Measurements from ENCODE around the gene SEBOX. TPM values are rescaled to one million over a fixed set of nuclear protein-coding genes. Genes with fewer than 3 reads are reported as not detected.
A peak's percentile ranks its signal among the peaks of the same experiment; 100 is the strongest.

The SEBOX gene
- total RNA-seq, 1 experiment from 2014 or later = not detected

- Histone ChIP-seq H3K27me3 (ENCODE audit: low read length) (no peaks in the 10 kb centered on the region), H3K9ac (ENCODE audit: low read length) (no peak overlapping the region), H3K27ac (ENCODE audit: low read length) (peak overlapping the region; percentile 92), H3K36me3 (ENCODE audit: low read depth, low read length) (peaks cover 16% of the 10 kb centered on the region; the same call in 1 of the 2 replicates), H3K4me1 (ENCODE audit: insufficient read depth, low read length) (peaks cover 28% of the 10 kb centered on the region), H3K79me2 (ENCODE audit: low read length) (no peaks in the 10 kb centered on the region), H3K9me2 (replicated peaks; ENCODE audit: low read length) (no peaks in the 10 kb centered on the region), H2AFZ (ENCODE audit: low read length) (no peak overlapping the region), H3K4me2 (ENCODE audit: low read length) (peak overlapping the region; percentile 74), H3F3A (ENCODE audit: low read length, unreplicated experiment) (peaks cover 6% of the 10 kb centered on the region), H3K9me3 (ENCODE audit: low read length) (no peaks in the 10 kb centered on the region), H4K20me1 (ENCODE audit: low read length) (no peaks in the 10 kb centered on the region), H3K4me3 (ENCODE audit: low read length) (no peak overlapping the region)
- DNase-seq (no peak), ATAC-seq (no peak)
- intact Hi-C loops (cut with micrococcal nuclease) = no loop called here
- TF ChIP-seq EZH2 (IDR thresholded peaks at IDR 0.05; ENCODE audit: low read length, unreplicated experiment) (no peak), EZH2phosphoT487 (IDR thresholded peaks at IDR 0.05; ENCODE audit: borderline replicate concordance, low read length) (no peak), CTCF (conservative IDR thresholded peaks at IDR 0.05; ENCODE audit: low read depth, low read length) (no peak)
- ChIA-PET CTCF (no interaction called here), POLR2A (ENCODE audit: unreplicated experiment) (no interaction called here)
- no TSS peak for BruUV-seq (replicated peaks)
These were observed 19.4 kb downstream of the SEBOX start for GRCh38 chr17:28345419-28346198.

GRCh38 chr17:28344435-28344901 is 20.5 kb downstream of the SEBOX start:
- no peaks in the 10 kb centered on the region for H3K27me3 ChIP-seq (ENCODE audit: low read length)
- ATAC-seq = no peak
- no TSS peak for BruUV-seq (replicated peaks)
- peaks cover 10% of the 10 kb centered on the region; the same call in 1 of the 2 replicates for H3K36me3 ChIP-seq (ENCODE audit: low read depth, low read length)
- no peak overlapping the region for H3K4me3 ChIP-seq (ENCODE audit: low read length)
- DNase-seq = no peak
- POLR2A ChIA-PET (ENCODE audit: unreplicated experiment) = no interaction called here
- intact Hi-C loops (cut with micrococcal nuclease) = no loop called here
- no peak overlapping the region for H3K9ac ChIP-seq (ENCODE audit: low read length)
- H4K20me1 ChIP-seq (ENCODE audit: low read length) = no peaks in the 10 kb centered on the region
- CTCF ChIA-PET = no interaction called here
- peaks cover 28% of the 10 kb centered on the region for H3K4me1 ChIP-seq (ENCODE audit: insufficient read depth, low read length)
- no peak overlapping the region for H3K4me2 ChIP-seq (ENCODE audit: low read length)
- H3K27ac ChIP-seq (ENCODE audit: low read length) = no peak overlapping the region
- TF ChIP-seq EZH2phosphoT487 (IDR thresholded peaks at IDR 0.05; ENCODE audit: borderline replicate concordance, low read length) (no peak), EZH2 (IDR thresholded peaks at IDR 0.05; ENCODE audit: low read length, unreplicated experiment) (no peak), CTCF (conservative IDR thresholded peaks at IDR 0.05; ENCODE audit: low read depth, low read length) (no peak)
- peaks cover 6% of the 10 kb centered on the region for H3F3A ChIP-seq (ENCODE audit: low read length, unreplicated experiment)
- no peaks in the 10 kb centered on the region for H3K9me2 ChIP-seq (replicated peaks; ENCODE audit: low read length)
- peaks cover 2% of the 10 kb centered on the region; the same call in 1 of the 2 replicates for H3K79me2 ChIP-seq (ENCODE audit: low read length)
- no peak overlapping the region for H2AFZ ChIP-seq (ENCODE audit: low read length)
- H3K9me3 ChIP-seq (ENCODE audit: low read length) = no peaks in the 10 kb centered on the region

GRCh38 chr17:28344011-28344410 is 21.0 kb downstream of the SEBOX start:
- POLR2A ChIA-PET (ENCODE audit: unreplicated experiment) = no interaction called here

More at GRCh38 chr17:28344011-28344410, 21.0 kb downstream of the SEBOX start:
- TF ChIP-seq CTCF (conservative IDR thresholded peaks at IDR 0.05; ENCODE audit: low read depth, low read length) (no peak), EZH2phosphoT487 (IDR thresholded peaks at IDR 0.05; ENCODE audit: borderline replicate concordance, low read length) (no peak), EZH2 (IDR thresholded peaks at IDR 0.05; ENCODE audit: low read length, unreplicated experiment) (no peak)
- DNase-seq = no peak
- Histone ChIP-seq H2AFZ (ENCODE audit: low read length) (no peak overlapping the region), H3K36me3 (ENCODE audit: low read depth, low read length) (peaks cover 10% of the 10 kb centered on the region; the same call in 1 of the 2 replicates), H3K27me3 (ENCODE audit: low read length) (no peaks in the 10 kb centered on the region), H3K4me3 (ENCODE audit: low read length) (no peak overlapping the region), H3K9me2 (replicated peaks; ENCODE audit: low read length) (no peaks in the 10 kb centered on the region), H3K27ac (ENCODE audit: low read length) (no peak overlapping the region), H4K20me1 (ENCODE audit: low read length) (no peaks in the 10 kb centered on the region), H3K4me2 (ENCODE audit: low read length) (no peak overlapping the region), H3K9me3 (ENCODE audit: low read length) (no peaks in the 10 kb centered on the region), H3F3A (ENCODE audit: low read length, unreplicated experiment) (peaks cover 6% of the 10 kb centered on the region), H3K4me1 (ENCODE audit: insufficient read depth, low read length) (peaks cover 28% of the 10 kb centered on the region), H3K9ac (ENCODE audit: low read length) (no peak overlapping the region), H3K79me2 (ENCODE audit: low read length) (peaks cover 5% of the 10 kb centered on the region)
- no TSS peak for BruUV-seq (replicated peaks)
- ATAC-seq = no peak
- intact Hi-C loops (cut with micrococcal nuclease) = no loop called here
- CTCF ChIA-PET = no interaction called here
